Panc1 (cell line): ENCODE data around the gene DAB2IP. TPM values are rescaled to one million over a fixed set of nuclear protein-coding genes. Genes with fewer than 3 reads are reported as not detected.

ENCODE experiments used
- ATAC-seq: fragments of 200-7000 bp; cut with Tn5 transposase; 2 replicates; pipeline ENCODE4 v1.9.1; 2020; ENCODE audit warnings: mild to moderate bottlenecking, moderate library complexity
- BruUV-seq: library from RNA; stranded (reverse); fragments of 400-500 nt; replicated peaks from 2 replicates; lab custom pipeline; 2021; lab: Mats Ljungman, UMichigan
- CTCF ChIA-PET: fragments of 300-600 bp; sonication (Branson Sonifier 250); formaldehyde crosslinking; loops from one replicate; lab custom pipeline; 2022; ENCODE audit warnings: antibody characterized with exemption; lab: Charles Lee
- POLR2A ChIA-PET: fragments of 300-600 bp; sonication (Branson Sonifier 250); formaldehyde crosslinking; loops from one replicate; lab custom pipeline; 2022; ENCODE audit warnings: antibody characterized with exemption; lab: Charles Lee
- DNase-seq: peaks from one replicate; pipeline ENCODE4 v3.0.0-alpha.2; 2010; ENCODE audit warnings: low read depth, low spot score
- H3K27ac ChIP-seq: 2 replicates; pipeline ENCODE4 v1.5.1; 2011; ENCODE audit warnings: mild to moderate bottlenecking, low read length, inconsistent platforms
- H3K27me3 ChIP-seq: fragments of 200-500 bp; sonication (Bioruptor generic); 2 replicates; pipeline ENCODE4 v1.6.0; 2014; ENCODE audit warnings: low read length, inconsistent platforms; ENCODE audit not compliant: control insufficient read depth, insufficient read depth
- H3K36me3 ChIP-seq: fragments of 200-500 bp; sonication (Bioruptor generic); 2 replicates; pipeline ENCODE4 v1.5.1; 2014; ENCODE audit warnings: inconsistent platforms, mild to moderate bottlenecking, low read length, moderate library complexity; ENCODE audit not compliant: control insufficient read depth, insufficient read depth
- H3K4me1 ChIP-seq: 2 replicates; pipeline ENCODE4 v1.5.1; 2011; ENCODE audit warnings: inconsistent platforms, mild to moderate bottlenecking, low read length, moderate library complexity; ENCODE audit not compliant: control insufficient read depth, insufficient read depth
- H3K4me3 ChIP-seq, 2 experiments: 2 replicates each; pipeline ENCODE4 v1.5.1; 2011 to 2012; ENCODE audit warnings: low read depth in 2 of 2, low read length in 2 of 2, mild to moderate bottlenecking in 2 of 2, inconsistent platforms in 1 of 2, moderate library complexity in 1 of 2
- H3K9me3 ChIP-seq: fragments of 200-500 bp; sonication (Bioruptor generic); 2 replicates; pipeline ENCODE4 v1.5.1; 2014; ENCODE audit warnings: low read depth, mild to moderate bottlenecking, inconsistent platforms, low read length, moderate library complexity; ENCODE audit not compliant: control insufficient read depth, insufficient read depth
- CTCF ChIP-seq: fragments of 450-650 bp; IDR thresholded peaks from 2 replicates; pipeline ENCODE4 v1.5.1; 2017; ENCODE audit warnings: mild to moderate bottlenecking
- POLR2AphosphoS5 ChIP-seq: IDR thresholded peaks from 2 replicates; pipeline ENCODE4 v1.6.1; 2012; ENCODE audit warnings: mild to moderate bottlenecking, low read depth, low read length, moderate library complexity
- REST ChIP-seq, 2 experiments: IDR thresholded peaks; 2 replicates each; pipeline ENCODE4 v1.6.1; 2011 to 2012; ENCODE audit warnings: low read depth in 2 of 2, control low read depth in 1 of 2, low read length in 1 of 2, mild to moderate bottlenecking in 1 of 2, moderate library complexity in 1 of 2; ENCODE audit not compliant: insufficient read depth in 1 of 2
- SIN3A ChIP-seq: IDR thresholded peaks from 2 replicates; pipeline ENCODE4 v1.6.1; 2012; ENCODE audit warnings: low read depth, mild to moderate bottlenecking, low read length, moderate library complexity, borderline replicate concordance; ENCODE audit not compliant: insufficient read depth
- TCF7L2 ChIP-seq: IDR thresholded peaks from 2 replicates; pipeline ENCODE4 v1.6.1; 2011; ENCODE audit warnings: mild to moderate bottlenecking, low read depth, low read length, inconsistent platforms
- in situ Hi-C: cut with HindIII; loops from 2 replicates; pipeline ENCODE4 v1.10.0; 2016; ENCODE audit warnings: low sequenced_read_pairs, low pct_unique_long_range_greater_than_20kb
- intact Hi-C: fragments of 100-400 bp; cut with micrococcal nuclease; formaldehyde crosslinking; loops from one replicate; pipeline ENCODE4 v1.10.0; 2022; ENCODE audit not compliant: unreplicated experiment
- total RNA-seq: library from RNA; stranded (reverse); gene quantifications from one replicate; pipeline ENCODE4 v1.2.1, GENCODE V29; 2021; ENCODE audit not compliant: unreplicated experiment

Gene DAB2IP
- total RNA-seq, 1 experiment from 2014 or later: 18.4 TPM

- no TSS peak for BruUV-seq
- CTCF ChIA-PET: interaction anchor here (0.6 kb wide), 1 partner anchor 402 kb away, joined by 5 read pairs; no protein-coding TSS in a partner anchor
- no peak for ATAC-seq
Measured at GRCh38 chr9:121637713-121638220, 13.7 kb upstream of the DAB2IP start.

GRCh38 chr9:121638399-121638798 lies 13.0 kb upstream of the DAB2IP start:
- intact Hi-C loops: loop anchor here (10.0 kb wide), 1 partner anchor 356 kb away; no protein-coding TSS in a partner anchor
- CTCF ChIA-PET: interaction anchor here (0.6 kb wide), 1 partner anchor 403 kb away, joined by 5 read pairs; no protein-coding TSS in a partner anchor

More at GRCh38 chr9:121637713-121638220, 13.7 kb upstream of the DAB2IP start:
- no peak overlapping the region for H3K4me3 ChIP-seq
- in situ Hi-C loops (no loop called here), intact Hi-C loops (loop anchor here (10.0 kb wide), 1 partner anchor 357 kb away; no protein-coding TSS in a partner anchor)
- no peaks in the 10 kb centered on the region for H3K9me3 ChIP-seq
- POLR2A ChIA-PET: no interaction called here
- H3K4me1 ChIP-seq: no peaks in the 10 kb centered on the region
- H3K36me3 ChIP-seq: no peaks in the 10 kb centered on the region
- TF ChIP-seq CTCF (no peak), POLR2AphosphoS5 (no peak), SIN3A (no peak), REST (IDR thresholded peaks at IDR 0.05; ENCODE audit: insufficient read depth in 1 of 2, low read depth in 2 of 2, low read length in 1 of 2) (no peak), TCF7L2 (no peak)
- H3K27me3 ChIP-seq: no peaks in the 10 kb centered on the region
- H3K27ac ChIP-seq: no peak overlapping the region
- DNase-seq: no peak

More at GRCh38 chr9:121638399-121638798, 13.0 kb upstream of the DAB2IP start:
- no peaks in the 10 kb centered on the region for H3K27me3 ChIP-seq
- DNase-seq: no peak
- POLR2A ChIA-PET: no interaction called here
- no TSS peak for BruUV-seq
- no peaks in the 10 kb centered on the region for H3K4me1 ChIP-seq
- in situ Hi-C loops: no loop called here
- no peak for ATAC-seq
- no peaks in the 10 kb centered on the region for H3K9me3 ChIP-seq
- no peak overlapping the region for H3K4me3 ChIP-seq
- H3K36me3 ChIP-seq: no peaks in the 10 kb centered on the region
- no peak overlapping the region for H3K27ac ChIP-seq
- TF ChIP-seq CTCF: no peak
- TF ChIP-seq REST (IDR thresholded peaks at IDR 0.05; ENCODE audit: insufficient read depth in 1 of 2, low read depth in 2 of 2, low read length in 1 of 2): no peak
- no peak for TF ChIP-seq TCF7L2
- TF ChIP-seq POLR2AphosphoS5: no peak
